Fibroblast of mammary gland (primary cell): Measurements from ENCODE around the gene SLC35G1.
A peak's percentile ranks its signal among the peaks of the same experiment; 100 is the strongest.

Experiments used
- DNase-seq: peaks from one replicate; pipeline ENCODE4 v3.0.0-alpha.2; 2010; ENCODE audit warnings: low read depth
- H3K4me3 ChIP-seq: 2 replicates; pipeline ENCODE4 v1.5.1; 2011; ENCODE audit warnings: low read depth, mild to moderate bottlenecking, low read length, moderate library complexity; ENCODE audit not compliant: control insufficient read depth
- CTCF ChIP-seq: conservative IDR thresholded peaks from 2 replicates; pipeline ENCODE4 v1.5.1; 2011; ENCODE audit warnings: low read depth, low read length, inconsistent platforms; ENCODE audit not compliant: control insufficient read depth, insufficient read depth

The SLC35G1 gene

GRCh38 chr10:93893646-93894515 lies at the start of gene SLC35G1:
SLC35G1 (plus strand) TSS chr10:93893978; CDS start chr10:93894034, 56 bp downstream.
- H3K4me3 ChIP-seq: peak within 1 kb of the TSS; percentile 72
- no peak for TF ChIP-seq CTCF
- DNase-seq: peak; percentile 50

GRCh38 chr10:93844979-93845626 lies 48.7 kb upstream of the SLC35G1 start:
- H3K4me3 ChIP-seq: no peak overlapping the region
- DNase-seq: no peak
- TF ChIP-seq CTCF: no peak

- no peak for DNase-seq
Measured at GRCh38 chr10:93849593-93849992, 44.2 kb upstream of the SLC35G1 start.

GRCh38 chr10:93850031-93851015 lies 43.5 kb upstream of the SLC35G1 start:
- no peak overlapping the region for H3K4me3 ChIP-seq
- TF ChIP-seq CTCF: no peak
- no peak for DNase-seq

More at GRCh38 chr10:93849593-93849992, 44.2 kb upstream of the SLC35G1 start:
- no peak for TF ChIP-seq CTCF
- H3K4me3 ChIP-seq: no peak overlapping the region

- no peak for DNase-seq
- no peak for TF ChIP-seq CTCF
- H3K4me3 ChIP-seq: no peak overlapping the region
Measured at GRCh38 chr10:93851169-93851568, 42.6 kb upstream of the SLC35G1 start.

- no peak overlapping the region for H3K4me3 ChIP-seq
- DNase-seq: no peak
- no peak for TF ChIP-seq CTCF
Measured at GRCh38 chr10:93852476-93853095, 41.2 kb upstream of the SLC35G1 start.
